ENCODE measurements around the gene EGLN2.
"Not testable (repeated sequence)": the region's sequence is repeated elsewhere in the genome, so short reads cannot be mapped to it uniquely, and the experiment has no call there.

The EGLN2 gene

GRCh38 chr19:40842997-40843652 lies 44.1 kb downstream of the EGLN2 start:
- H3K4me3 ChIP-seq (ENCODE audit: low read depth in 1 of 2, low read length in 2 of 2); H3K27me3 ChIP-seq (ENCODE audit: control insufficient read depth in 1 of 2, insufficient read depth in 2 of 2, low read length in 2 of 2); H3K4me1 ChIP-seq (ENCODE audit: insufficient read depth, low read length); H3K27ac ChIP-seq (ENCODE audit: low read depth, low read length); H3K9ac ChIP-seq (ENCODE audit: low read length); H3K9me3 ChIP-seq (ENCODE audit: low read length); H3K36me3 ChIP-seq (ENCODE audit: insufficient read depth, low read length): not testable (repeated sequence)

GRCh38 chr19:40843653-40844052 lies 44.7 kb downstream of the EGLN2 start:
- H3K4me1 ChIP-seq (ENCODE audit: insufficient read depth, low read length); H3K4me3 ChIP-seq (ENCODE audit: low read depth in 1 of 2, low read length in 2 of 2); H3K27ac ChIP-seq (ENCODE audit: low read depth, low read length); H3K36me3 ChIP-seq (ENCODE audit: insufficient read depth, low read length); H3K9me3 ChIP-seq (ENCODE audit: low read length); H3K27me3 ChIP-seq (ENCODE audit: control insufficient read depth in 1 of 2, insufficient read depth in 2 of 2, low read length in 2 of 2); H3K9ac ChIP-seq (ENCODE audit: low read length): not testable (repeated sequence)

- H3K9ac ChIP-seq (ENCODE audit: low read length); H3K36me3 ChIP-seq (ENCODE audit: insufficient read depth, low read length); H3K27ac ChIP-seq (ENCODE audit: low read depth, low read length): not testable (repeated sequence)
These were observed 47.7 kb downstream of the EGLN2 start for GRCh38 chr19:40846722-40847121.

DNA sequence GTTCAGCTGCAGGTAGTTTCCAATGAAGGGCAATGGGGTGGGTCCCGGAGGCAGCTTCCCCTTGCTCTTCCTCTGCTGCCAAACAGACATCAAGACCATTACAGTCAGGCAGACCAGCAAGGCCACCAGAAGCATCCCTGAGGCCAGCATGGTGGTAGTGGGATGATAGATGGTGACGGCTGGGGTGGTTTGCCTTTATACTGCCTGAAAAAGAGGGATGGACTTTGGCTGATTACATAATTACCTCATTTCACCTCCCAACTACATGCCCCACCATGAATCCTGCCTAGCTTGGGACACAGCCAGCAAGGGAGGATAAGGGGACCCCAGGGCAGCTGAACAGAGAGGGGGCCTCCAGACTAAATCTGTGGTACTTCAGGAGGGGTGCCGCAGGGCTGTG lies 51.3 kb downstream of the EGLN2 start, which contains the start of gene CYP2A6:
TSS of gene CYP2A6 (minus strand) at position 171 of the 400 bp plus-strand sequence. CDS start at position 150, 21 bp downstream.
- not testable (repeated sequence) for H3K36me3 ChIP-seq (ENCODE audit: insufficient read depth, low read length); H3K27ac ChIP-seq (ENCODE audit: low read depth, low read length); H3K4me1 ChIP-seq (ENCODE audit: insufficient read depth, low read length); H3K9ac ChIP-seq (ENCODE audit: low read length); H3K27me3 ChIP-seq (ENCODE audit: control insufficient read depth in 1 of 2, insufficient read depth in 2 of 2, low read length in 2 of 2); H3K9me3 ChIP-seq (ENCODE audit: low read length); H3K4me3 ChIP-seq (ENCODE audit: low read depth in 1 of 2, low read length in 2 of 2)

More at GRCh38 chr19:40846722-40847121, 47.7 kb downstream of the EGLN2 start:
- H3K9me3 ChIP-seq (ENCODE audit: low read length); H3K27me3 ChIP-seq (ENCODE audit: control insufficient read depth in 1 of 2, insufficient read depth in 2 of 2, low read length in 2 of 2); H3K4me3 ChIP-seq (ENCODE audit: low read depth in 1 of 2, low read length in 2 of 2); H3K4me1 ChIP-seq (ENCODE audit: insufficient read depth, low read length): not testable (repeated sequence)

GRCh38 chr19:40852467-40853152 lies 53.6 kb downstream of the EGLN2 start:
- not testable (repeated sequence) for H3K27me3 ChIP-seq (ENCODE audit: control insufficient read depth in 1 of 2, insufficient read depth in 2 of 2, low read length in 2 of 2); H3K27ac ChIP-seq (ENCODE audit: low read depth, low read length)

More at GRCh38 chr19:40852467-40853152, 53.6 kb downstream of the EGLN2 start:
- not testable (repeated sequence) for H3K36me3 ChIP-seq (ENCODE audit: insufficient read depth, low read length); H3K9me3 ChIP-seq (ENCODE audit: low read length); H3K9ac ChIP-seq (ENCODE audit: low read length); H3K4me1 ChIP-seq (ENCODE audit: insufficient read depth, low read length); H3K4me3 ChIP-seq (ENCODE audit: low read depth in 1 of 2, low read length in 2 of 2)

All from muscle layer of colon (tissue), 2 donors.